GM19438 (cell line): Measurements from ENCODE around the gene LGALS7B.
"Not testable (repeated sequence)": the region's sequence is repeated elsewhere in the genome, so short reads cannot be mapped to it uniquely, and the experiment has no call there.

Source experiments
- ATAC-seq: cut with Tn5 transposase; IDR thresholded peaks from one replicate; pipeline ENCODE4 v1.9.1; 2021; ENCODE audit warnings: low read depth; ENCODE audit not compliant: unreplicated experiment

The LGALS7B gene

GRCh38 chr19:38788478-38789243 lies at the start of gene LGALS7B:
Gene LGALS7B, plus strand, starts transcription at chr19:38789200. Its CDS starts 27 bp downstream, at chr19:38789227.
- ATAC-seq: no peak

- ATAC-seq: no peak
Observed at GRCh38 chr19:38739440-38740256, 49.4 kb upstream of the LGALS7B start.

GRCh38 chr19:38740257-38740592 lies 48.8 kb upstream of the LGALS7B start:
- no peak for ATAC-seq

GRCh38 chr19:38740932-38741331 lies 48.1 kb upstream of the LGALS7B start:
- ATAC-seq: no peak

- no peak for ATAC-seq
Observed at GRCh38 chr19:38741670-38742069, 47.3 kb upstream of the LGALS7B start.

GRCh38 chr19:38742296-38742695 lies 46.7 kb upstream of the LGALS7B start:
- no peak for ATAC-seq

- no peak for ATAC-seq
Observed at GRCh38 chr19:38742906-38743305, 46.1 kb upstream of the LGALS7B start.

- no peak for ATAC-seq
Observed at GRCh38 chr19:38743394-38744297, 45.4 kb upstream of the LGALS7B start.

- ATAC-seq: no peak
Observed at GRCh38 chr19:38744298-38744681, 44.7 kb upstream of the LGALS7B start, which contains the start of gene CAPN12. Gene CAPN12, minus strand, starts transcription at chr19:38744474. Its CDS starts 309 bp downstream, at chr19:38744165.

GRCh38 chr19:38744874-38745273 lies 44.1 kb upstream of the LGALS7B start:
- no peak for ATAC-seq

- ATAC-seq: no peak
Observed at GRCh38 chr19:38745316-38745715, 43.7 kb upstream of the LGALS7B start.

- ATAC-seq: not testable (repeated sequence)
Observed at GRCh38 chr19:38753783-38754182, 35.2 kb upstream of the LGALS7B start.

- ATAC-seq: not testable (repeated sequence)
Observed at GRCh38 chr19:38754196-38754595, 34.8 kb upstream of the LGALS7B start.

GRCh38 chr19:38759590-38760003 lies 29.4 kb upstream of the LGALS7B start:
- ATAC-seq: no peak

- not testable (repeated sequence) for ATAC-seq
Observed at GRCh38 chr19:38760805-38761517, 28.0 kb upstream of the LGALS7B start.

GRCh38 chr19:38761884-38762389 lies 27.1 kb upstream of the LGALS7B start:
- ATAC-seq: not testable (repeated sequence)

GRCh38 chr19:38763795-38764220 lies 25.2 kb upstream of the LGALS7B start:
- ATAC-seq: no peak

- ATAC-seq: no peak
Observed at GRCh38 chr19:38765214-38765613, 23.8 kb upstream of the LGALS7B start.

- ATAC-seq: no peak
Observed at GRCh38 chr19:38766276-38767047, 22.5 kb upstream of the LGALS7B start.
